WTC11 (cell line): ENCODE results near the gene SMYD3. TPM values are rescaled to one million over a fixed set of nuclear protein-coding genes. Genes with fewer than 3 reads are reported as not detected.

Experiments
- ATAC-seq: fragments of 200-7000 bp; cut with Tn5 transposase; 2 replicates; pipeline ENCODE4 v1.10.0; 2021; ENCODE audit warnings: mild to moderate bottlenecking, moderate library complexity
- CTCF ChIA-PET: fragments of 300-600 bp; sonication (Branson Sonifier 250); formaldehyde crosslinking; loops from one replicate; lab custom pipeline; 2021; ENCODE audit warnings: antibody characterized with exemption; lab: Charles Lee
- POLR2A ChIA-PET: fragments of 350-600 bp; sonication (Branson Sonifier 250); formaldehyde crosslinking; loops from one replicate; lab custom pipeline; 2021; ENCODE audit warnings: antibody characterized with exemption; lab: Charles Lee
- DNase-seq: peaks from one replicate; pipeline ENCODE4 v3.0.0; 2021; ENCODE audit warnings: low spot score
- H3K27ac Mint-ChIP-seq: 2 replicates; pipeline ENCODE4 v1.8.0; 2021; ENCODE audit warnings: mixed read lengths
- H3K27me3 Mint-ChIP-seq: 2 replicates; pipeline ENCODE4 v1.8.0; 2021; ENCODE audit warnings: low read depth, mild to moderate bottlenecking, moderate library complexity, mixed read lengths
- H3K36me3 Mint-ChIP-seq: 2 replicates; pipeline ENCODE4 v1.8.0; 2021; ENCODE audit warnings: mixed read lengths
- H3K4me1 Mint-ChIP-seq: 2 replicates; pipeline ENCODE4 v1.8.0; 2022; ENCODE audit warnings: mixed read lengths
- H3K4me3 Mint-ChIP-seq: 2 replicates; pipeline ENCODE4 v1.8.0; 2021; ENCODE audit warnings: mild to moderate bottlenecking, moderate library complexity, mixed read lengths
- H3K9me3 Mint-ChIP-seq: 2 replicates; pipeline ENCODE4 v1.8.0; 2021; ENCODE audit warnings: mixed read lengths
- KAT7 ChIP-seq: sonication (generic); formaldehyde crosslinking; IDR thresholded peaks from 2 replicates; pipeline ENCODE4 v1.8.1; 2023; ENCODE audit warnings: missing genetic modification reagents, mild to moderate bottlenecking, borderline replicate concordance
- MXD4 ChIP-seq: fragments of 250-450 bp; sonication (Bioruptor Pico); IDR thresholded peaks from 2 replicates; pipeline ENCODE4 v1.8.0; 2021; ENCODE audit warnings: mild to moderate bottlenecking, moderate library complexity, borderline replicate concordance
- OVOL2 ChIP-seq: fragments of 250-450 bp; sonication (Bioruptor Pico); IDR thresholded peaks from 2 replicates; pipeline ENCODE4 v1.9.0; 2021; ENCODE audit warnings: mild to moderate bottlenecking, borderline replicate concordance
- SMAD4 ChIP-seq: sonication (generic); formaldehyde crosslinking; IDR thresholded peaks from 2 replicates; pipeline ENCODE4 v1.8.0; 2022; ENCODE audit warnings: mild to moderate bottlenecking, missing genetic modification reagents
- TEAD4 ChIP-seq: sonication (generic); formaldehyde crosslinking; IDR thresholded peaks from 2 replicates; pipeline ENCODE4 v1.8.0; 2022; ENCODE audit warnings: mild to moderate bottlenecking, missing genetic modification reagents
- ZNF219 ChIP-seq: sonication (generic); formaldehyde crosslinking; IDR thresholded peaks from 2 replicates; pipeline ENCODE4 v1.8.0; 2023; ENCODE audit warnings: missing genetic modification reagents, mild to moderate bottlenecking, borderline replicate concordance
- ZNF396 ChIP-seq: fragments of 250-450 bp; sonication (Bioruptor Pico); IDR thresholded peaks from 2 replicates; pipeline ENCODE4 v1.8.0; 2021; ENCODE audit warnings: mild to moderate bottlenecking, moderate library complexity, borderline replicate concordance
- ZNF416 ChIP-seq: fragments of 250-450 bp; sonication (Bioruptor Pico); IDR thresholded peaks from 2 replicates; pipeline ENCODE4 v1.9.0; 2021; ENCODE audit warnings: mild to moderate bottlenecking, inconsistent platforms
- total RNA-seq: library from RNA; stranded (reverse); gene quantifications from 3 replicates; pipeline ENCODE4 v1.2.3, GENCODE V29; 2021
- TF ChIP-seq, protein P1 (sequence below): fragments of 200-600 bp; IDR thresholded peaks from 2 replicates; pipeline ENCODE4 v1.8.0; 2022; ENCODE audit warnings: antibody characterized with exemption
- TF ChIP-seq, protein P2 (sequence below): sonication (generic); formaldehyde crosslinking; IDR thresholded peaks from 2 replicates; pipeline ENCODE4 v1.8.1; 2023; ENCODE audit warnings: mild to moderate bottlenecking, missing genetic modification reagents
- TF ChIP-seq, protein P3 (sequence below): sonication (generic); formaldehyde crosslinking; IDR thresholded peaks from 2 replicates; pipeline ENCODE4 v1.8.1; 2022; ENCODE audit warnings: low read depth, missing genetic modification reagents, borderline replicate concordance
- TF ChIP-seq, protein P4 (sequence below): fragments of 250-450 bp; sonication (Bioruptor Pico); IDR thresholded peaks from 2 replicates; pipeline ENCODE4 v1.9.0; 2021; ENCODE audit warnings: mild to moderate bottlenecking
- TF ChIP-seq, protein P5 (sequence below): fragments of 250-450 bp; sonication (Bioruptor Pico); conservative IDR thresholded peaks from 2 replicates; pipeline ENCODE4 v1.9.0; 2021; ENCODE audit warnings: mild to moderate bottlenecking
- TF ChIP-seq, protein P6 (sequence below): sonication (generic); formaldehyde crosslinking; IDR thresholded peaks from 2 replicates; pipeline ENCODE4 v1.8.1; 2023; ENCODE audit warnings: mild to moderate bottlenecking, missing genetic modification reagents
- TF ChIP-seq, protein P7 (sequence below): sonication (generic); formaldehyde crosslinking; IDR thresholded peaks from 2 replicates; pipeline ENCODE4 v1.8.0; 2022; ENCODE audit warnings: missing genetic modification reagents

The SMYD3 gene
- total RNA-seq, 1 experiment from 2014 or later, result 21.4 TPM

DNA sequence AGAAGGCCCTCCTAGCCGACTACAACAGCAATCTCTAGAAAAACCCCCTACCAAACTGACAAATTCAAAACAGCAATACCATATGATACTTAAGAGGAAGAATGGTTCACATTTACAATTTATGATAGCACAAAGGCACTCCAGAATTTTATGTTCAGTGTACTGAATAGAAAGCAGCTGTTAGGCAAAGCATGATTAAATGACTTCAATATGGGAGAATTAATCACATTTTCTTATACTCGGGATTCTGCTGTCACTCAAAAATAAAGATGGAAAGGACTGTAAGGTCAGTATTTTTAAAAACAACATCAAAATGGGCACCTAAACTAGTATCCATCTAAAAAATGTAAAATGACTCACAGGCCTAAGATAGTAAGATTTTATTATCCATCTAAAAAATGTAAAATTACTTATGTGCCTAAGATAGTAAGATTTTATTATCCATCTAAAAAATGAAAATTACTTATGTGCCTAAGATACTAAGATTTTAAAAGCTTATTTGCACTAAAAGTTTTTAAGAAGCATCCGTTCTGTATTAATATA is 198.5 kb downstream of the SMYD3 start (continued):
- TF ChIP-seq, protein P1, sequence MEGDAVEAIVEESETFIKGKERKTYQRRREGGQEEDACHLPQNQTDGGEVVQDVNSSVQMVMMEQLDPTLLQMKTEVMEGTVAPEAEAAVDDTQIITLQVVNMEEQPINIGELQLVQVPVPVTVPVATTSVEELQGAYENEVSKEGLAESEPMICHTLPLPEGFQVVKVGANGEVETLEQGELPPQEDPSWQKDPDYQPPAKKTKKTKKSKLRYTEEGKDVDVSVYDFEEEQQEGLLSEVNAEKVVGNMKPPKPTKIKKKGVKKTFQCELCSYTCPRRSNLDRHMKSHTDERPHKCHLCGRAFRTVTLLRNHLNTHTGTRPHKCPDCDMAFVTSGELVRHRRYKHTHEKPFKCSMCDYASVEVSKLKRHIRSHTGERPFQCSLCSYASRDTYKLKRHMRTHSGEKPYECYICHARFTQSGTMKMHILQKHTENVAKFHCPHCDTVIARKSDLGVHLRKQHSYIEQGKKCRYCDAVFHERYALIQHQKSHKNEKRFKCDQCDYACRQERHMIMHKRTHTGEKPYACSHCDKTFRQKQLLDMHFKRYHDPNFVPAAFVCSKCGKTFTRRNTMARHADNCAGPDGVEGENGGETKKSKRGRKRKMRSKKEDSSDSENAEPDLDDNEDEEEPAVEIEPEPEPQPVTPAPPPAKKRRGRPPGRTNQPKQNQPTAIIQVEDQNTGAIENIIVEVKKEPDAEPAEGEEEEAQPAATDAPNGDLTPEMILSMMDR, result no peak
- TF ChIP-seq, protein P2, sequence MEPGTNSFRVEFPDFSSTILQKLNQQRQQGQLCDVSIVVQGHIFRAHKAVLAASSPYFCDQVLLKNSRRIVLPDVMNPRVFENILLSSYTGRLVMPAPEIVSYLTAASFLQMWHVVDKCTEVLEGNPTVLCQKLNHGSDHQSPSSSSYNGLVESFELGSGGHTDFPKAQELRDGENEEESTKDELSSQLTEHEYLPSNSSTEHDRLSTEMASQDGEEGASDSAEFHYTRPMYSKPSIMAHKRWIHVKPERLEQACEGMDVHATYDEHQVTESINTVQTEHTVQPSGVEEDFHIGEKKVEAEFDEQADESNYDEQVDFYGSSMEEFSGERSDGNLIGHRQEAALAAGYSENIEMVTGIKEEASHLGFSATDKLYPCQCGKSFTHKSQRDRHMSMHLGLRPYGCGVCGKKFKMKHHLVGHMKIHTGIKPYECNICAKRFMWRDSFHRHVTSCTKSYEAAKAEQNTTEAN (CRISPR knock-in tag), result no peak
- TF ChIP-seq TEAD4 (CRISPR knock-in tag) (no peak), ZNF219 (CRISPR knock-in tag) (no peak), SMAD4 (CRISPR knock-in tag) (no peak), ZNF416 (no peak), ZNF396 (no peak)
- TF ChIP-seq, protein P3, sequence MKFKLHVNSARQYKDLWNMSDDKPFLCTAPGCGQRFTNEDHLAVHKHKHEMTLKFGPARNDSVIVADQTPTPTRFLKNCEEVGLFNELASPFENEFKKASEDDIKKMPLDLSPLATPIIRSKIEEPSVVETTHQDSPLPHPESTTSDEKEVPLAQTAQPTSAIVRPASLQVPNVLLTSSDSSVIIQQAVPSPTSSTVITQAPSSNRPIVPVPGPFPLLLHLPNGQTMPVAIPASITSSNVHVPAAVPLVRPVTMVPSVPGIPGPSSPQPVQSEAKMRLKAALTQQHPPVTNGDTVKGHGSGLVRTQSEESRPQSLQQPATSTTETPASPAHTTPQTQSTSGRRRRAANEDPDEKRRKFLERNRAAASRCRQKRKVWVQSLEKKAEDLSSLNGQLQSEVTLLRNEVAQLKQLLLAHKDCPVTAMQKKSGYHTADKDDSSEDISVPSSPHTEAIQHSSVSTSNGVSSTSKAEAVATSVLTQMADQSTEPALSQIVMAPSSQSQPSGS (CRISPR knock-in tag), result no peak
- TF ChIP-seq, protein P4, sequence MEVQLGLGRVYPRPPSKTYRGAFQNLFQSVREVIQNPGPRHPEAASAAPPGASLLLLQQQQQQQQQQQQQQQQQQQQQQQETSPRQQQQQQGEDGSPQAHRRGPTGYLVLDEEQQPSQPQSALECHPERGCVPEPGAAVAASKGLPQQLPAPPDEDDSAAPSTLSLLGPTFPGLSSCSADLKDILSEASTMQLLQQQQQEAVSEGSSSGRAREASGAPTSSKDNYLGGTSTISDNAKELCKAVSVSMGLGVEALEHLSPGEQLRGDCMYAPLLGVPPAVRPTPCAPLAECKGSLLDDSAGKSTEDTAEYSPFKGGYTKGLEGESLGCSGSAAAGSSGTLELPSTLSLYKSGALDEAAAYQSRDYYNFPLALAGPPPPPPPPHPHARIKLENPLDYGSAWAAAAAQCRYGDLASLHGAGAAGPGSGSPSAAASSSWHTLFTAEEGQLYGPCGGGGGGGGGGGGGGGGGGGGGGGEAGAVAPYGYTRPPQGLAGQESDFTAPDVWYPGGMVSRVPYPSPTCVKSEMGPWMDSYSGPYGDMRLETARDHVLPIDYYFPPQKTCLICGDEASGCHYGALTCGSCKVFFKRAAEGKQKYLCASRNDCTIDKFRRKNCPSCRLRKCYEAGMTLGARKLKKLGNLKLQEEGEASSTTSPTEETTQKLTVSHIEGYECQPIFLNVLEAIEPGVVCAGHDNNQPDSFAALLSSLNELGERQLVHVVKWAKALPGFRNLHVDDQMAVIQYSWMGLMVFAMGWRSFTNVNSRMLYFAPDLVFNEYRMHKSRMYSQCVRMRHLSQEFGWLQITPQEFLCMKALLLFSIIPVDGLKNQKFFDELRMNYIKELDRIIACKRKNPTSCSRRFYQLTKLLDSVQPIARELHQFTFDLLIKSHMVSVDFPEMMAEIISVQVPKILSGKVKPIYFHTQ, result no peak
- TF ChIP-seq, protein P5, sequence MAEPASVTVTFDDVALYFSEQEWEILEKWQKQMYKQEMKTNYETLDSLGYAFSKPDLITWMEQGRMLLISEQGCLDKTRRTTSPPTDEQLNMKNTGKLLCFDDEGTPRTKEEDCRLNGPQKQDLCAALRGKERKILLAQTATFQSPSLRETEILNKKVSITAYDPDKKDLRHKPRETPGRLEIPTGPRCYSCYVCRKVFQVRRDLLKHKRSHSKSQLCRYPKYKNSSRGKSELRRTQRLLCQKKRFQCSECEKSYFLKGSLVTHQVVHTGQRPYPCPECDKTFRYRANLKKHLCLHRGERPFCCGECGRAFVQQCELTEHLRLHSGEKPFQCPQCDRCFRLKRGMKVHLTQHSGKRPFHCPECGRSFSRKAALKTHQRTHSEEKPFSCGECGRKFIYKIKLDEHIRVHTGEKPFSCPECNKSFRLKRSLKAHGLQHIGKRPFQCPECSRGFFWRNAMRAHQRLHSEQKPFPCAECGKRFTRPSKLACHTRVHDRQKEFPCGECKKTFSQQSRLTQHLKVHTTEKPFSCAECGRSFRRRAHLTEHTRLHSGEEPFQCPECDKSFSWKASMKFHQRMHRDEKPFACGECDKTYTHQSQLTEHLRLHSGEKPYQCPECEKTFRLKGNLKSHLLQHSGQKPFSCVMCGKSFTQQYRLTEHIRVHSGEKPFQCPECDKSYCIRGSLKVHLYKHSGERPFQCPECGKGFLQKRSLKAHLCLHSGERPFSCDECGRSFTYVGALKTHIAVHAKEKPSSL (CRISPR knock-in tag), result no peak

DNA sequence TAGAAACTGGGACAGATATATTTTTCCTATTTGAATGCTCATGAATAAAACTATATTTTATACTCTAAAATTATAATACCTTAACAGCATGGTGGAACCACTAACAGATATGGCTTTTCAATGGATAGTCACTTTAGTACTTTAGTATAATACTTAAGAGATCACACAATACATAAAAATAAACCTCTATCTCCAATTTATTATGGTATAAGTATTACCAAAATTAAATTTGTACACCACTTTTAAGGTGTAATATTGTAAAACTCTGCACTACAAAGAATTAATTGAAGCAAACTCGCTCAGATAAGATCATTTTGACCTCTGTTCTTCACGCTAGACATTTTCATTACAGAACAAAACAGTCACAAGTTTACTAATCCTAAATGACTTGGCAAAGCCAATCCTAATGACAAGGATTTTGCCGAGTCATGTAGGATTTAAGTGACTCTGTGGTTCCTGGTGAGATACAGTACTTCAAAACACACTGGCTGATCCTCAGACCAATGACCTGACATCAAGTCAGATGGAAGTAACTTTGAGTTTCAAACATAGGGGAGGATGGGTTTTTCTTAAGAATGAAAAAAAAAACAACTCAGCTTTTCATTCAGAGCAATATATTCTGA is 200.6 kb downstream of the SMYD3 start:
- ChIA-PET CTCF (interaction anchor here (1.5 kb wide), 1 partner anchor 8 kb away, joined by 5 read pairs; no protein-coding TSS in a partner anchor), POLR2A (no interaction called here)
- H3K4me1 Mint-ChIP-seq, result peaks cover 6% of the 10 kb centered on the region
- no peaks in the 10 kb centered on the region for H3K36me3 Mint-ChIP-seq
- DNase-seq (no peak), ATAC-seq (no peak)
- H3K9me3 Mint-ChIP-seq, result no peaks in the 10 kb centered on the region
- H3K4me3 Mint-ChIP-seq, result no peak overlapping the region
- no peaks in the 10 kb centered on the region for H3K27me3 Mint-ChIP-seq
- TF ChIP-seq ZNF219 (CRISPR knock-in tag), result no peak
- TF ChIP-seq, protein P6, sequence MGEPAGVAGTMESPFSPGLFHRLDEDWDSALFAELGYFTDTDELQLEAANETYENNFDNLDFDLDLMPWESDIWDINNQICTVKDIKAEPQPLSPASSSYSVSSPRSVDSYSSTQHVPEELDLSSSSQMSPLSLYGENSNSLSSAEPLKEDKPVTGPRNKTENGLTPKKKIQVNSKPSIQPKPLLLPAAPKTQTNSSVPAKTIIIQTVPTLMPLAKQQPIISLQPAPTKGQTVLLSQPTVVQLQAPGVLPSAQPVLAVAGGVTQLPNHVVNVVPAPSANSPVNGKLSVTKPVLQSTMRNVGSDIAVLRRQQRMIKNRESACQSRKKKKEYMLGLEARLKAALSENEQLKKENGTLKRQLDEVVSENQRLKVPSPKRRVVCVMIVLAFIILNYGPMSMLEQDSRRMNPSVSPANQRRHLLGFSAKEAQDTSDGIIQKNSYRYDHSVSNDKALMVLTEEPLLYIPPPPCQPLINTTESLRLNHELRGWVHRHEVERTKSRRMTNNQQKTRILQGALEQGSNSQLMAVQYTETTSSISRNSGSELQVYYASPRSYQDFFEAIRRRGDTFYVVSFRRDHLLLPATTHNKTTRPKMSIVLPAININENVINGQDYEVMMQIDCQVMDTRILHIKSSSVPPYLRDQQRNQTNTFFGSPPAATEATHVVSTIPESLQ (CRISPR knock-in tag), result no peak
- TF ChIP-seq, protein P4, result no peak
- TF ChIP-seq, protein P7, sequence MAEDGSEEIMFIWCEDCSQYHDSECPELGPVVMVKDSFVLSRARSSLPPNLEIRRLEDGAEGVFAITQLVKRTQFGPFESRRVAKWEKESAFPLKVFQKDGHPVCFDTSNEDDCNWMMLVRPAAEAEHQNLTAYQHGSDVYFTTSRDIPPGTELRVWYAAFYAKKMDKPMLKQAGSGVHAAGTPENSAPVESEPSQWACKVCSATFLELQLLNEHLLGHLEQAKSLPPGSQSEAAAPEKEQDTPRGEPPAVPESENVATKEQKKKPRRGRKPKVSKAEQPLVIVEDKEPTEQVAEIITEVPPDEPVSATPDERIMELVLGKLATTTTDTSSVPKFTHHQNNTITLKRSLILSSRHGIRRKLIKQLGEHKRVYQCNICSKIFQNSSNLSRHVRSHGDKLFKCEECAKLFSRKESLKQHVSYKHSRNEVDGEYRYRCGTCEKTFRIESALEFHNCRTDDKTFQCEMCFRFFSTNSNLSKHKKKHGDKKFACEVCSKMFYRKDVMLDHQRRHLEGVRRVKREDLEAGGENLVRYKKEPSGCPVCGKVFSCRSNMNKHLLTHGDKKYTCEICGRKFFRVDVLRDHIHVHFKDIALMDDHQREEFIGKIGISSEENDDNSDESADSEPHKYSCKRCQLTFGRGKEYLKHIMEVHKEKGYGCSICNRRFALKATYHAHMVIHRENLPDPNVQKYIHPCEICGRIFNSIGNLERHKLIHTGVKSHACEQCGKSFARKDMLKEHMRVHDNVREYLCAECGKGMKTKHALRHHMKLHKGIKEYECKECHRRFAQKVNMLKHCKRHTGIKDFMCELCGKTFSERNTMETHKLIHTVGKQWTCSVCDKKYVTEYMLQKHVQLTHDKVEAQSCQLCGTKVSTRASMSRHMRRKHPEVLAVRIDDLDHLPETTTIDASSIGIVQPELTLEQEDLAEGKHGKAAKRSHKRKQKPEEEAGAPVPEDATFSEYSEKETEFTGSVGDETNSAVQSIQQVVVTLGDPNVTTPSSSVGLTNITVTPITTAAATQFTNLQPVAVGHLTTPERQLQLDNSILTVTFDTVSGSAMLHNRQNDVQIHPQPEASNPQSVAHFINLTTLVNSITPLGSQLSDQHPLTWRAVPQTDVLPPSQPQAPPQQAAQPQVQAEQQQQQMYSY (CRISPR knock-in tag), result no peak
- no peak for TF ChIP-seq KAT7 (CRISPR knock-in tag)
- TF ChIP-seq MXD4 (CRISPR knock-in tag), result no peak
- no peak for TF ChIP-seq OVOL2
- TF ChIP-seq ZNF416, result no peak
- no peak for TF ChIP-seq TEAD4 (CRISPR knock-in tag)
- peak overlapping the region; percentile 11; the same call in 1 of the 2 replicates for H3K27ac Mint-ChIP-seq
